MM.1S (cell line): Measurements from ENCODE around the gene ABCC9.

ENCODE experiments used
- DNase-seq: peaks from one replicate; pipeline ENCODE4 v3.0.0-alpha.2; 2015
- H2AFZ ChIP-seq: fragments of 300-600 bp; sonication (generic); 2 replicates; pipeline ENCODE4 v1.6.0; 2016; ENCODE audit warnings: antibody characterized with exemption, low read length
- H3F3A ChIP-seq: fragments of 300-600 bp; sonication (generic); 2 replicates; pipeline ENCODE4 v1.6.1; 2016; ENCODE audit warnings: mild to moderate bottlenecking, antibody characterized with exemption, low read length, moderate library complexity, mixed read lengths; ENCODE audit not compliant: insufficient read depth
- H3K27ac ChIP-seq: fragments of 300-600 bp; sonication (generic); 2 replicates; pipeline ENCODE4 v1.5.1; 2016; ENCODE audit warnings: mild to moderate bottlenecking, low read length
- H3K27me3 ChIP-seq: fragments of 300-600 bp; sonication (generic); replicated peaks from 2 replicates; pipeline ENCODE4 v1.6.0; 2016; ENCODE audit warnings: low read length; ENCODE audit not compliant: insufficient read depth
- H3K36me3 ChIP-seq: fragments of 300-600 bp; sonication (generic); replicated peaks from 2 replicates; pipeline ENCODE4 v1.6.1; 2016; ENCODE audit warnings: mild to moderate bottlenecking, low read length, mixed read lengths; ENCODE audit not compliant: insufficient read depth
- H3K4me1 ChIP-seq: fragments of 300-600 bp; sonication (generic); 2 replicates; pipeline ENCODE4 v1.6.1; 2016; ENCODE audit warnings: low read length, mixed read lengths
- H3K4me2 ChIP-seq: fragments of 300-600 bp; sonication (generic); 2 replicates; pipeline ENCODE4 v1.6.0; 2016; ENCODE audit warnings: low read depth, low read length
- H3K4me3 ChIP-seq: fragments of 300-600 bp; sonication (generic); 2 replicates; pipeline ENCODE4 v1.5.1; 2016; ENCODE audit warnings: low read length, mixed read lengths
- H3K79me2 ChIP-seq: fragments of 300-600 bp; sonication (generic); 2 replicates; pipeline ENCODE4 v1.6.1; 2016; ENCODE audit warnings: mixed run types, low read length, mixed read lengths
- H3K9ac ChIP-seq: fragments of 300-600 bp; sonication (generic); 2 replicates; pipeline ENCODE4 v1.6.1; 2016; ENCODE audit warnings: low read length, mixed read lengths
- H3K9me2 ChIP-seq: fragments of 300-600 bp; sonication (generic); replicated peaks from 2 replicates; pipeline ENCODE4 v1.6.1; 2016; ENCODE audit warnings: mild to moderate bottlenecking, low read length, mixed read lengths; ENCODE audit not compliant: insufficient read depth
- H3K9me3 ChIP-seq: fragments of 300-600 bp; sonication (generic); replicated peaks from 2 replicates; pipeline ENCODE4 v1.6.1; 2016; ENCODE audit warnings: mild to moderate bottlenecking, low read length, mixed read lengths; ENCODE audit not compliant: insufficient read depth
- H4K20me1 ChIP-seq: fragments of 300-600 bp; sonication (generic); 2 replicates; pipeline ENCODE4 v1.6.1; 2016; ENCODE audit warnings: mild to moderate bottlenecking, low read length, moderate library complexity, mixed read lengths; ENCODE audit not compliant: insufficient read depth
- EZH2 ChIP-seq: fragments of 300-600 bp; sonication (generic); optimal IDR thresholded peaks from 2 replicates; pipeline ENCODE3; 2017; ENCODE audit warnings: low read depth, mild to moderate bottlenecking, antibody characterized with exemption, low read length, mixed read lengths
- EZH2phosphoT487 ChIP-seq: fragments of 300-600 bp; sonication (generic); IDR thresholded peaks from 2 replicates; pipeline ENCODE4 v1.6.1; 2018; ENCODE audit warnings: antibody characterized with exemption, low read length
- TF ChIP-seq, protein P1 (sequence below): fragments of 300-600 bp; sonication (generic); IDR thresholded peaks from 2 replicates; pipeline ENCODE4 v1.5.1; 2016; ENCODE audit warnings: antibody characterized with exemption, low read length, mixed read lengths

The ABCC9 gene

DNA sequence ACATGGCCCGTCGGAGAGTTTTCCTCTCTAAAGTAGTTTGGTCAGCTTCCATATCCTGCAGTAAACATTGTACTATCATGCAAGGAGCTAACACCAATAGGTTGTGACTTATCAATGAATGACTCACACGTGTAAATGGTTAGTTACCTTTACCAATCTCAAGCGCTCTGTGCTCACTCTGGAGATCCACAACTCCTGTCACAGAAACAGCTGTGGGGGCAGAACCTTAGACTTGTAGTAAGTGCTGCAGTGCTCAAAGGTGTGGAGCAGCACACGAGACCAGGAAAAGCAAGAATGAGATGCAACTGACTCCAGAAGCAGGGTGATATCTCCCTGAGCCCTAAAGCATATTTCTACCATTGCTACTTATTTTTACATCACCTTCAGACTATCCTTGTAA, 93.0 kb downstream of the ABCC9 start:
- TF ChIP-seq, protein P1, sequence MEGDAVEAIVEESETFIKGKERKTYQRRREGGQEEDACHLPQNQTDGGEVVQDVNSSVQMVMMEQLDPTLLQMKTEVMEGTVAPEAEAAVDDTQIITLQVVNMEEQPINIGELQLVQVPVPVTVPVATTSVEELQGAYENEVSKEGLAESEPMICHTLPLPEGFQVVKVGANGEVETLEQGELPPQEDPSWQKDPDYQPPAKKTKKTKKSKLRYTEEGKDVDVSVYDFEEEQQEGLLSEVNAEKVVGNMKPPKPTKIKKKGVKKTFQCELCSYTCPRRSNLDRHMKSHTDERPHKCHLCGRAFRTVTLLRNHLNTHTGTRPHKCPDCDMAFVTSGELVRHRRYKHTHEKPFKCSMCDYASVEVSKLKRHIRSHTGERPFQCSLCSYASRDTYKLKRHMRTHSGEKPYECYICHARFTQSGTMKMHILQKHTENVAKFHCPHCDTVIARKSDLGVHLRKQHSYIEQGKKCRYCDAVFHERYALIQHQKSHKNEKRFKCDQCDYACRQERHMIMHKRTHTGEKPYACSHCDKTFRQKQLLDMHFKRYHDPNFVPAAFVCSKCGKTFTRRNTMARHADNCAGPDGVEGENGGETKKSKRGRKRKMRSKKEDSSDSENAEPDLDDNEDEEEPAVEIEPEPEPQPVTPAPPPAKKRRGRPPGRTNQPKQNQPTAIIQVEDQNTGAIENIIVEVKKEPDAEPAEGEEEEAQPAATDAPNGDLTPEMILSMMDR: no peak
- TF ChIP-seq EZH2phosphoT487 (no peak), EZH2 (no peak)
- H2AFZ ChIP-seq: no peak overlapping the region

GRCh38 chr12:21843795-21844194, 97.4 kb downstream of the ABCC9 start:
- no peak for DNase-seq
- Histone ChIP-seq H3K9me3 (no peaks in the 10 kb centered on the region), H3K36me3 (no peaks in the 10 kb centered on the region), H3K27me3 (no peaks in the 10 kb centered on the region), H4K20me1 (no peaks in the 10 kb centered on the region), H3K4me3 (no peak overlapping the region), H2AFZ (no peak overlapping the region), H3K9ac (no peak overlapping the region), H3K27ac (no peak overlapping the region), H3K79me2 (no peaks in the 10 kb centered on the region), H3K4me2 (no peak overlapping the region), H3K9me2 (no peaks in the 10 kb centered on the region), H3F3A (no peaks in the 10 kb centered on the region), H3K4me1 (no peaks in the 10 kb centered on the region)
- TF ChIP-seq, protein P1: no peak
- TF ChIP-seq EZH2: no peak
- no peak for TF ChIP-seq EZH2phosphoT487

More for the DNA sequence above, 93.0 kb downstream of the ABCC9 start:
- no peaks in the 10 kb centered on the region for H3F3A ChIP-seq
- H3K4me2 ChIP-seq: no peak overlapping the region
- no peak overlapping the region for H3K9ac ChIP-seq
- H3K4me3 ChIP-seq: no peak overlapping the region
- H4K20me1 ChIP-seq: no peaks in the 10 kb centered on the region
- no peaks in the 10 kb centered on the region for H3K4me1 ChIP-seq
- no peaks in the 10 kb centered on the region for H3K79me2 ChIP-seq
- no peaks in the 10 kb centered on the region for H3K27me3 ChIP-seq
- no peaks in the 10 kb centered on the region for H3K36me3 ChIP-seq
- H3K27ac ChIP-seq: no peak overlapping the region
- H3K9me2 ChIP-seq: no peaks in the 10 kb centered on the region
- H3K9me3 ChIP-seq: no peaks in the 10 kb centered on the region
- no peak for DNase-seq

DNA sequence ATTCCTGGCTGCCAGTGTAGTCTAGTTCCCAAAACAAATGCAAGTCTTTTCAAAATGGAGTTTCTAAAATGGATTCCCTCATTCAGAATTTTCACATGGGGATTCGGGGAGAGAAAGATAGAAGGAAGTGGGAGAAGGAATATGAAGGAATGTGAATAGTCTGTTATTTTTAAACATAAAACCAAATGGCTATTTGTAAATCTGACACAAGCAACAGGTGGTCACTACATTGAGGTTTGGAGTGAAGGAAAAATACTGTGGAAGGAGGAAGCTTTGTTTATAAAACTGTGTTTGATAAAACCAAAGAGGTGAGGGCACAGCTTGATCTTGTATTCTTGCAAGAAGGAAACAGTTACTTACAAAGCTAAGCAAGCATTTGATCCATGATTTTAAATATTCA, 101.5 kb downstream of the ABCC9 start:
- H3K36me3 ChIP-seq: no peaks in the 10 kb centered on the region
- no peaks in the 10 kb centered on the region for H3K27me3 ChIP-seq
- no peak overlapping the region for H2AFZ ChIP-seq
- no peak overlapping the region for H3K27ac ChIP-seq
- no peaks in the 10 kb centered on the region for H3K4me1 ChIP-seq
- H3K4me2 ChIP-seq: no peak overlapping the region
- TF ChIP-seq, protein P1: no peak
- no peak for TF ChIP-seq EZH2
- TF ChIP-seq EZH2phosphoT487: no peak
- no peaks in the 10 kb centered on the region for H3F3A ChIP-seq
- no peak overlapping the region for H3K9ac ChIP-seq
- DNase-seq: no peak
- H3K79me2 ChIP-seq: no peaks in the 10 kb centered on the region
- H4K20me1 ChIP-seq: no peaks in the 10 kb centered on the region
- no peak overlapping the region for H3K4me3 ChIP-seq
- H3K9me3 ChIP-seq: no peaks in the 10 kb centered on the region
- no peaks in the 10 kb centered on the region for H3K9me2 ChIP-seq
